GM12878 (cell line): ENCODE measurements around the gene IFI30. TPM values are rescaled to one million over a fixed set of nuclear protein-coding genes. Genes with fewer than 3 reads are reported as not detected.
A peak's percentile ranks its signal among the peaks of the same experiment; 100 is the strongest.

Experiments
- BCL11A ChIP-seq: IDR thresholded peaks from 2 replicates; pipeline ENCODE4 v1.6.1; 2011; ENCODE audit warnings: low read depth, low read length
- CHD2 ChIP-seq: IDR thresholded peaks from 2 replicates; pipeline ENCODE4 v1.6.1; 2011; ENCODE audit warnings: low read depth, low read length, improper control_type of control experiment, borderline replicate concordance
- CUX1 ChIP-seq: IDR thresholded peaks from 2 replicates; pipeline ENCODE4 v1.6.1; 2012; ENCODE audit warnings: improper control_type of control experiment, low read depth, low read length; ENCODE audit not compliant: insufficient replicate concordance
- EED ChIP-seq: sonication (generic); IDR thresholded peaks from 2 replicates; pipeline ENCODE4 v1.6.1; 2016; ENCODE audit warnings: antibody characterized with exemption, low read depth
- ETV6 ChIP-seq, 2 experiments: fragments of 450-650 bp in 1 of 2; IDR thresholded peaks in 1 of 2; conservative IDR thresholded peaks in 1 of 2; 2 replicates each; pipeline ENCODE4 v1.6.1; 2014; ENCODE audit warnings: antibody characterized with exemption in 1 of 2, borderline replicate concordance in 1 of 2, low read depth in 1 of 2, mild to moderate bottlenecking in 1 of 2, moderate library complexity in 1 of 2
- IKZF1 ChIP-seq: fragments of 450-650 bp; conservative IDR thresholded peaks from 2 replicates; pipeline ENCODE4 v1.6.1; 2017; ENCODE audit warnings: antibody characterized with exemption, mild to moderate bottlenecking
- JUND ChIP-seq: IDR thresholded peaks from 2 replicates; pipeline ENCODE4 v1.6.1; 2012; ENCODE audit warnings: low read depth, mild to moderate bottlenecking, low read length, improper control_type of control experiment, moderate library complexity
- KLF5 ChIP-seq: fragments of 450-650 bp; IDR thresholded peaks from 2 replicates; pipeline ENCODE4 v1.6.1; 2014; ENCODE audit warnings: mild to moderate bottlenecking; ENCODE audit not compliant: partially characterized antibody
- NFIC ChIP-seq: IDR thresholded peaks from 2 replicates; pipeline ENCODE4 v1.6.1; 2012; ENCODE audit warnings: low read depth, mild to moderate bottlenecking, inconsistent platforms, low read length, moderate library complexity
- NFYB ChIP-seq: IDR thresholded peaks from 2 replicates; pipeline ENCODE4 v1.6.1; 2011; ENCODE audit warnings: low read depth, mild to moderate bottlenecking, low read length, improper control_type of control experiment, moderate library complexity; ENCODE audit not compliant: insufficient read depth
- PAX8 ChIP-seq: fragments of 450-650 bp; IDR thresholded peaks from 2 replicates; pipeline ENCODE4 v1.6.1; 2017; ENCODE audit warnings: mild to moderate bottlenecking, moderate library complexity
- POLR2AphosphoS2 ChIP-seq: IDR thresholded peaks from 2 replicates; pipeline ENCODE4 v1.6.1; 2011; ENCODE audit warnings: low read depth, mild to moderate bottlenecking, low read length, improper control_type of control experiment, moderate library complexity
- RBBP5 ChIP-seq: fragments of 200-600 bp; sonication (generic); conservative IDR thresholded peaks from 2 replicates; pipeline ENCODE4 v1.6.1; 2016
- SPI1 ChIP-seq: IDR thresholded peaks from 2 replicates; pipeline ENCODE4 v1.6.1; 2011; ENCODE audit warnings: low read depth, mild to moderate bottlenecking, low read length, moderate library complexity, borderline replicate concordance; ENCODE audit not compliant: insufficient read depth
- SREBF1 ChIP-seq: IDR thresholded peaks from 2 replicates; pipeline ENCODE4 v1.6.1; 2012; ENCODE audit warnings: mild to moderate bottlenecking, low read length
- SREBF2 ChIP-seq: IDR thresholded peaks from 2 replicates; pipeline ENCODE4 v1.6.1; 2012; ENCODE audit warnings: mild to moderate bottlenecking, low read length
- STAT1 ChIP-seq: fragments of 450-650 bp; conservative IDR thresholded peaks from 2 replicates; pipeline ENCODE4 v1.6.1; 2014; ENCODE audit warnings: antibody characterized with exemption, mild to moderate bottlenecking
- TAF1 ChIP-seq: IDR thresholded peaks from 2 replicates; pipeline ENCODE4 v1.6.1; 2011; ENCODE audit warnings: mild to moderate bottlenecking, low read depth, low read length, borderline replicate concordance
- TCF12 ChIP-seq: IDR thresholded peaks from 2 replicates; pipeline ENCODE4 v1.6.1; 2011; ENCODE audit warnings: low read depth, mild to moderate bottlenecking, low read length
- polyA plus RNA-seq, 11 experiments: library from polyadenylated mRNA; depleted of rRNA in 4 of 11; unstranded in 6 of 11; stranded (reverse) in 5 of 11; fragments of >200 nt; fragmentation: Nextera tagmentation in 4 of 11; fragmentation: Illumina TruSeq in 1 of 11; extraction: Ambion mirVana in 4 of 11; extraction: Trizol in 1 of 11; gene quantifications; 1 replicate in 1 of 11; 2 replicates in 10 of 11; pipeline versions ENCODE4 v1.2.1 to v1.2.3, GENCODE V29; 2011 to 2016; ENCODE audit warnings: inconsistent platforms in 2 of 11, missing spikeins in 2 of 11, low read depth in 1 of 11
- total RNA-seq, 4 experiments: library from RNA; depleted of rRNA in 3 of 4; stranded (reverse); fragments of >200 nt in 3 of 4; fragmentation: Illumina TruSeq in 1 of 4; extraction: Trizol in 1 of 4; gene quantifications; 2 replicates each; pipeline versions ENCODE4 v1.2.1 to v1.2.3, GENCODE V29; 2013 to 2021
- TF ChIP-seq, protein P1 (sequence below): fragments of 450-650 bp; IDR thresholded peaks from 2 replicates; pipeline ENCODE4 v1.6.1; 2017; ENCODE audit warnings: mild to moderate bottlenecking, moderate library complexity
- TF ChIP-seq, protein P2 (sequence below): IDR thresholded peaks from 2 replicates; pipeline ENCODE4 v1.6.1; 2012; ENCODE audit warnings: low read length, inconsistent platforms

The IFI30 gene
- total and polyA plus RNA-seq, 10 of the 15 experiments (the other 5 are each of a cell fraction or from before 2014, with no cell fraction given) = 221 to 1,112 (median 451) TPM

- no peak for TF ChIP-seq PAX8
- peak; percentile 68 for TF ChIP-seq BCL11A
- peak; percentile 73 for TF ChIP-seq EED
- no peak for TF ChIP-seq SREBF1
- no peak for TF ChIP-seq ETV6 (conservative IDR thresholded peaks at IDR 0.05 in 1 of 2, IDR thresholded peaks at IDR 0.05 in 1 of 2; ENCODE audit: borderline replicate concordance in 1 of 2, low read depth in 1 of 2)
- TF ChIP-seq SPI1 = no peak; the same call in 1 of the 2 replicates
- peak; percentile 93 for TF ChIP-seq TCF12
- no peak for TF ChIP-seq NFIC
- TF ChIP-seq SREBF2 = no peak
- no peak for TF ChIP-seq RBBP5
- TF ChIP-seq, protein P1, sequence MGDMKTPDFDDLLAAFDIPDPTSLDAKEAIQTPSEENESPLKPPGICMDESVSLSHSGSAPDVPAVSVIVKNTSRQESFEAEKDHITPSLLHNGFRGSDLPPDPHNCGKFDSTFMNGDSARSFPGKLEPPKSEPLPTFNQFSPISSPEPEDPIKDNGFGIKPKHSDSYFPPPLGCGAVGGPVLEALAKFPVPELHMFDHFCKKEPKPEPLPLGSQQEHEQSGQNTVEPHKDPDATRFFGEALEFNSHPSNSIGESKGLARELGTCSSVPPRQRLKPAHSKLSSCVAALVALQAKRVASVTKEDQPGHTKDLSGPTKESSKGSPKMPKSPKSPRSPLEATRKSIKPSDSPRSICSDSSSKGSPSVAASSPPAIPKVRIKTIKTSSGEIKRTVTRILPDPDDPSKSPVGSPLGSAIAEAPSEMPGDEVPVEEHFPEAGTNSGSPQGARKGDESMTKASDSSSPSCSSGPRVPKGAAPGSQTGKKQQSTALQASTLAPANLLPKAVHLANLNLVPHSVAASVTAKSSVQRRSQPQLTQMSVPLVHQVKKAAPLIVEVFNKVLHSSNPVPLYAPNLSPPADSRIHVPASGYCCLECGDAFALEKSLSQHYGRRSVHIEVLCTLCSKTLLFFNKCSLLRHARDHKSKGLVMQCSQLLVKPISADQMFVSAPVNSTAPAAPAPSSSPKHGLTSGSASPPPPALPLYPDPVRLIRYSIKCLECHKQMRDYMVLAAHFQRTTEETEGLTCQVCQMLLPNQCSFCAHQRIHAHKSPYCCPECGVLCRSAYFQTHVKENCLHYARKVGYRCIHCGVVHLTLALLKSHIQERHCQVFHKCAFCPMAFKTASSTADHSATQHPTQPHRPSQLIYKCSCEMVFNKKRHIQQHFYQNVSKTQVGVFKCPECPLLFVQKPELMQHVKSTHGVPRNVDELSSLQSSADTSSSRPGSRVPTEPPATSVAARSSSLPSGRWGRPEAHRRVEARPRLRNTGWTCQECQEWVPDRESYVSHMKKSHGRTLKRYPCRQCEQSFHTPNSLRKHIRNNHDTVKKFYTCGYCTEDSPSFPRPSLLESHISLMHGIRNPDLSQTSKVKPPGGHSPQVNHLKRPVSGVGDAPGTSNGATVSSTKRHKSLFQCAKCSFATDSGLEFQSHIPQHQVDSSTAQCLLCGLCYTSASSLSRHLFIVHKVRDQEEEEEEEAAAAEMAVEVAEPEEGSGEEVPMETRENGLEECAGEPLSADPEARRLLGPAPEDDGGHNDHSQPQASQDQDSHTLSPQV = peak; percentile 77; the same call in 1 of the 2 replicates
- TF ChIP-seq JUND = no peak
- TF ChIP-seq, protein P2, sequence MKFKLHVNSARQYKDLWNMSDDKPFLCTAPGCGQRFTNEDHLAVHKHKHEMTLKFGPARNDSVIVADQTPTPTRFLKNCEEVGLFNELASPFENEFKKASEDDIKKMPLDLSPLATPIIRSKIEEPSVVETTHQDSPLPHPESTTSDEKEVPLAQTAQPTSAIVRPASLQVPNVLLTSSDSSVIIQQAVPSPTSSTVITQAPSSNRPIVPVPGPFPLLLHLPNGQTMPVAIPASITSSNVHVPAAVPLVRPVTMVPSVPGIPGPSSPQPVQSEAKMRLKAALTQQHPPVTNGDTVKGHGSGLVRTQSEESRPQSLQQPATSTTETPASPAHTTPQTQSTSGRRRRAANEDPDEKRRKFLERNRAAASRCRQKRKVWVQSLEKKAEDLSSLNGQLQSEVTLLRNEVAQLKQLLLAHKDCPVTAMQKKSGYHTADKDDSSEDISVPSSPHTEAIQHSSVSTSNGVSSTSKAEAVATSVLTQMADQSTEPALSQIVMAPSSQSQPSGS = peak; percentile 75
- TF ChIP-seq STAT1 = peak; percentile 68; the same call in 1 of the 2 replicates
- 0 out of 2 replicates have a peak, but pooled peaks have one; percentile 38 for TF ChIP-seq CHD2
- TF ChIP-seq KLF5 = no peak
- no peak for TF ChIP-seq TAF1
- TF ChIP-seq IKZF1 = peak; percentile 91
- 0 out of 2 replicates have a peak, but pooled peaks have one; percentile 41 for TF ChIP-seq POLR2AphosphoS2
- peak; percentile 99 for TF ChIP-seq CUX1
- no peak for TF ChIP-seq NFYB
Measured at GRCh38 chr19:18170714-18171255, 2.8 kb upstream of the IFI30 start (continued).
